ENCODE data around the gene GRK5.
A peak's percentile ranks its signal among the peaks of the same experiment; 100 is the strongest.

GRK5 gene

GRCh38 chr10:119412244-119413092 is 205.1 kb downstream of the GRK5 start:
- no peak for DNase-seq
- no peaks in the 10 kb centered on the region for H3K27me3 ChIP-seq (replicated peaks)
- no peaks in the 10 kb centered on the region for H3K36me3 ChIP-seq (replicated peaks)
- TF ChIP-seq, protein P1, sequence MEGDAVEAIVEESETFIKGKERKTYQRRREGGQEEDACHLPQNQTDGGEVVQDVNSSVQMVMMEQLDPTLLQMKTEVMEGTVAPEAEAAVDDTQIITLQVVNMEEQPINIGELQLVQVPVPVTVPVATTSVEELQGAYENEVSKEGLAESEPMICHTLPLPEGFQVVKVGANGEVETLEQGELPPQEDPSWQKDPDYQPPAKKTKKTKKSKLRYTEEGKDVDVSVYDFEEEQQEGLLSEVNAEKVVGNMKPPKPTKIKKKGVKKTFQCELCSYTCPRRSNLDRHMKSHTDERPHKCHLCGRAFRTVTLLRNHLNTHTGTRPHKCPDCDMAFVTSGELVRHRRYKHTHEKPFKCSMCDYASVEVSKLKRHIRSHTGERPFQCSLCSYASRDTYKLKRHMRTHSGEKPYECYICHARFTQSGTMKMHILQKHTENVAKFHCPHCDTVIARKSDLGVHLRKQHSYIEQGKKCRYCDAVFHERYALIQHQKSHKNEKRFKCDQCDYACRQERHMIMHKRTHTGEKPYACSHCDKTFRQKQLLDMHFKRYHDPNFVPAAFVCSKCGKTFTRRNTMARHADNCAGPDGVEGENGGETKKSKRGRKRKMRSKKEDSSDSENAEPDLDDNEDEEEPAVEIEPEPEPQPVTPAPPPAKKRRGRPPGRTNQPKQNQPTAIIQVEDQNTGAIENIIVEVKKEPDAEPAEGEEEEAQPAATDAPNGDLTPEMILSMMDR (IDR thresholded peaks at IDR 0.05; ENCODE audit: low read depth, low read length, missing control alignments), result no peak
- H3K27ac ChIP-seq, result no peak overlapping the region
- in situ Hi-C loops (cut with HindIII; ENCODE audit: low pct_ligation_motif_present, low sequenced_read_pairs), result loop anchor here (25.0 kb wide), 1 partner anchor 200 kb away; the partner anchor contains the start of gene GRK5
- H3K4me3 ChIP-seq (ENCODE audit: low read depth, low read length), result no peak overlapping the region

DNA sequence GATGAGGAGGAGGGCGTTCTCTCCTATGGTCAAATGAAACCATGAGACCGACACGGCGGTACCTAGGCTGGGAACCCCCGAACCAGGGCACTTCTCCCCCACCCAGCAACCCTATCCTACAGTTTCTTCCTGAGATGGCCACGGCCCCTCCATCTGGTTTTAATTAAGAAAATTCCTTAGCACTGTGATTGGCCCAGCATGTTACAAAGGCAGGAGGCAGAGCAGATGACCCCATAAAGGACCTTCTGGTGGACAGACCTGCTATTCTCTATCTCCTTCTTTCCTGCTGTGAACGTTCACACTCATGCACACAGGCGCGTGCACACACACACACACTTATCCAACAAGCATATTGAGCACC is 205.7 kb downstream of the GRK5 start:
- Histone ChIP-seq H3K4me3 (ENCODE audit: low read depth, low read length) (no peak overlapping the region), H3K27ac (no peak overlapping the region), H3K27me3 (replicated peaks) (no peaks in the 10 kb centered on the region), H3K36me3 (replicated peaks) (no peaks in the 10 kb centered on the region)
- no peak for DNase-seq
- in situ Hi-C loops (cut with HindIII; ENCODE audit: low pct_ligation_motif_present, low sequenced_read_pairs), result loop anchor here (25.0 kb wide), 1 partner anchor 201 kb away; the partner anchor contains the start of gene GRK5
- TF ChIP-seq, protein P1 (IDR thresholded peaks at IDR 0.05; ENCODE audit: low read depth, low read length, missing control alignments), result no peak

GRCh38 chr10:119413471-119414080 is 206.2 kb downstream of the GRK5 start:
- H3K36me3 ChIP-seq (replicated peaks), result no peaks in the 10 kb centered on the region
- H3K27ac ChIP-seq, result no peak overlapping the region
- TF ChIP-seq, protein P1 (IDR thresholded peaks at IDR 0.05; ENCODE audit: low read depth, low read length, missing control alignments), result no peak
- H3K4me3 ChIP-seq (ENCODE audit: low read depth, low read length), result no peak overlapping the region
- DNase-seq, result no peak
- in situ Hi-C loops (cut with HindIII; ENCODE audit: low pct_ligation_motif_present, low sequenced_read_pairs), result loop anchor here (25.0 kb wide), 1 partner anchor 201 kb away; the partner anchor contains the start of gene GRK5
- no peaks in the 10 kb centered on the region for H3K27me3 ChIP-seq (replicated peaks)

- Histone ChIP-seq H3K27me3 (replicated peaks) (no peaks in the 10 kb centered on the region), H3K4me3 (ENCODE audit: low read depth, low read length) (no peak overlapping the region), H3K27ac (no peak overlapping the region), H3K36me3 (replicated peaks) (no peaks in the 10 kb centered on the region)
- peak; percentile 40 for DNase-seq
- in situ Hi-C loops (cut with HindIII; ENCODE audit: low pct_ligation_motif_present, low sequenced_read_pairs), result loop anchor here (25.0 kb wide), 1 partner anchor 202 kb away; the partner anchor contains the start of gene GRK5
- TF ChIP-seq, protein P1 (IDR thresholded peaks at IDR 0.05; ENCODE audit: low read depth, low read length, missing control alignments), result no peak
These were observed 206.8 kb downstream of the GRK5 start for GRCh38 chr10:119414081-119414611.

- Histone ChIP-seq H3K4me3 (ENCODE audit: low read depth, low read length) (no peak overlapping the region), H3K36me3 (replicated peaks) (no peaks in the 10 kb centered on the region), H3K27ac (no peak overlapping the region), H3K27me3 (replicated peaks) (no peaks in the 10 kb centered on the region)
- DNase-seq, result no peak
- in situ Hi-C loops (cut with HindIII; ENCODE audit: low pct_ligation_motif_present, low sequenced_read_pairs), result loop anchor here (25.0 kb wide), 1 partner anchor 203 kb away; the partner anchor contains the start of gene GRK5
- TF ChIP-seq, protein P1 (IDR thresholded peaks at IDR 0.05; ENCODE audit: low read depth, low read length, missing control alignments), result no peak
These were observed 207.8 kb downstream of the GRK5 start for GRCh38 chr10:119415121-119415520.

Data from brain microvascular endothelial cell (primary cell).